OCI-LY3 (cell line): ENCODE results near the gene GCNT3.

ENCODE experiments used
- EZH2phosphoT487 ChIP-seq: fragments of 200-600 bp; shearing (Covaris generic); IDR thresholded peaks from 2 replicates; pipeline ENCODE4 v1.6.1; 2018; ENCODE audit warnings: antibody characterized with exemption, mixed run types, low read depth
- TF ChIP-seq, protein P1 (sequence below): fragments of 200-600, 300-600 bp; sonication (generic); IDR thresholded peaks from 2 replicates; pipeline ENCODE4 v1.5.1; 2014; ENCODE audit warnings: antibody characterized with exemption, low read length, low read depth

DNA sequence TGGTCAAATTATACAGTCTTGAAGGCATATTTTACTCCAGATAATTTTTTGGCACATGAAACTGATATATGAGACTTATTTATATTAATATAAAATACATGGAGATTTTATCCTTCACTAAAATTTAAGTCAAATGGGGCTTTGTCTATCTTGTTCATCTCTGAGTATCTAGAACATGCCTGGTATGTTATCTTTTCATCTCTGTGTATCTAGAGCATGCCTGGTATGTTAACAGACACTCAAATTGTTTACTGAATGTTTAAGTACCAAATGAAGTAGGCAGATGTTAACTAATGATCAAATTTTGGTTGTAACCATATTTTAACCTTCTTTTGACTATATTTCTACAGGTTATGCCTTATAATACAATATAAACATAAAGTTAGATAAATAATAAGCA is 38.0 kb downstream of the GCNT3 start:
- TF ChIP-seq, protein P1, sequence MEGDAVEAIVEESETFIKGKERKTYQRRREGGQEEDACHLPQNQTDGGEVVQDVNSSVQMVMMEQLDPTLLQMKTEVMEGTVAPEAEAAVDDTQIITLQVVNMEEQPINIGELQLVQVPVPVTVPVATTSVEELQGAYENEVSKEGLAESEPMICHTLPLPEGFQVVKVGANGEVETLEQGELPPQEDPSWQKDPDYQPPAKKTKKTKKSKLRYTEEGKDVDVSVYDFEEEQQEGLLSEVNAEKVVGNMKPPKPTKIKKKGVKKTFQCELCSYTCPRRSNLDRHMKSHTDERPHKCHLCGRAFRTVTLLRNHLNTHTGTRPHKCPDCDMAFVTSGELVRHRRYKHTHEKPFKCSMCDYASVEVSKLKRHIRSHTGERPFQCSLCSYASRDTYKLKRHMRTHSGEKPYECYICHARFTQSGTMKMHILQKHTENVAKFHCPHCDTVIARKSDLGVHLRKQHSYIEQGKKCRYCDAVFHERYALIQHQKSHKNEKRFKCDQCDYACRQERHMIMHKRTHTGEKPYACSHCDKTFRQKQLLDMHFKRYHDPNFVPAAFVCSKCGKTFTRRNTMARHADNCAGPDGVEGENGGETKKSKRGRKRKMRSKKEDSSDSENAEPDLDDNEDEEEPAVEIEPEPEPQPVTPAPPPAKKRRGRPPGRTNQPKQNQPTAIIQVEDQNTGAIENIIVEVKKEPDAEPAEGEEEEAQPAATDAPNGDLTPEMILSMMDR, result no peak
- no peak for TF ChIP-seq EZH2phosphoT487
